VCaP (cell line): Measurements from ENCODE around the gene LRRN4.

Source experiments
- H3K27ac ChIP-seq: fragments of 450-650 bp; 2 replicates; pipeline ENCODE4 v1.5.1; 2017
- CTCF ChIP-seq: fragments of 450-650 bp; conservative IDR thresholded peaks from 2 replicates; pipeline ENCODE4 v1.5.1; 2017; ENCODE audit warnings: mild to moderate bottlenecking, moderate library complexity

The LRRN4 gene

GRCh38 chr20:6074784-6075183 lies 20.9 kb upstream of the LRRN4 start:
- TF ChIP-seq CTCF: no peak
- no peak overlapping the region for H3K27ac ChIP-seq

GRCh38 chr20:6074145-6074561 lies 20.3 kb upstream of the LRRN4 start:
- peak; percentile 54 for TF ChIP-seq CTCF
- H3K27ac ChIP-seq: no peak overlapping the region

GRCh38 chr20:6070829-6071695 lies 17.2 kb upstream of the LRRN4 start:
- H3K27ac ChIP-seq: no peak overlapping the region
- TF ChIP-seq CTCF: no peak

- no peak for TF ChIP-seq CTCF
- no peak overlapping the region for H3K27ac ChIP-seq
Measured at GRCh38 chr20:6069669-6070068, 15.8 kb upstream of the LRRN4 start.

- no peak overlapping the region for H3K27ac ChIP-seq
- no peak for TF ChIP-seq CTCF
Measured at GRCh38 chr20:6067763-6068318, 14.0 kb upstream of the LRRN4 start.

GRCh38 chr20:6066582-6066981 lies 12.7 kb upstream of the LRRN4 start:
- no peak overlapping the region for H3K27ac ChIP-seq
- TF ChIP-seq CTCF: no peak

- TF ChIP-seq CTCF: no peak
Measured at GRCh38 chr20:6061544-6061943, 7.7 kb upstream of the LRRN4 start.

More at GRCh38 chr20:6061544-6061943, 7.7 kb upstream of the LRRN4 start:
- H3K27ac ChIP-seq: no peak overlapping the region
